Measurements from ENCODE around the gene B4GALT5. TPM values are rescaled to one million over a fixed set of nuclear protein-coding genes. Genes with fewer than 3 reads are reported as not detected.

The B4GALT5 gene
- polyA plus RNA-seq, 2 of the 4 experiments (the other 2 are of a cell fraction) = 84.0 to 88.7 TPM

GRCh38 chr20:49759266-49759950 lies 45.7 kb upstream of the B4GALT5 start:
- ChIA-PET POLR2A (no interaction called here), CTCF (interaction anchor here (1.0 to 1.3 kb wide), 4 partner anchors 10 to 21 kb away, joined by 3 to 4 read pairs (median 4); no protein-coding TSS in a partner anchor)
- Histone ChIP-seq H3K9me3 (no peaks in the 10 kb centered on the region), H3K27ac (peak overlapping the region; percentile 27 to 60; a peak in 4 of 6 replicates), H3K4me3 (no peak overlapping the region), H3K4me1 (0 out of 3 replicates have a peak, but pooled peaks cover 11% of the 10 kb centered on the region), H3K4me2 (no peak overlapping the region)
- no peak for ATAC-seq
- WGBS (ENCODE audit: missing lambda C conversion rate) = 73% methylated on average over 7 of the region's 7 CpGs
- no peak for FAIRE-seq
- TF ChIP-seq ESRRA (IDR thresholded peaks at IDR 0.05; ENCODE audit: borderline replicate concordance, low read length) (no peak), FOXS1 (CRISPR knock-in tag; IDR thresholded peaks at IDR 0.05) (no peak), GATA3 (IDR thresholded peaks at IDR 0.05; ENCODE audit: borderline replicate concordance) (no peak), JUN (IDR thresholded peaks at IDR 0.05) (no peak), BCL3 (IDR thresholded peaks at IDR 0.05) (no peak), CHD2 (IDR thresholded peaks at IDR 0.05; ENCODE audit: low read length, partially characterized antibody) (no peak), RAD21 (conservative IDR thresholded peaks at IDR 0.05 in 1 of 2, IDR thresholded peaks at IDR 0.05 in 1 of 2) (no peak), BHLHE40 (IDR thresholded peaks at IDR 0.05; ENCODE audit: low read depth, low read length) (no peak), KDM5A (IDR thresholded peaks at IDR 0.05) (no peak), PBX3 (IDR thresholded peaks at IDR 0.05) (no peak), TFCP2L1 (CRISPR knock-in tag; IDR thresholded peaks at IDR 0.05) (no peak), CBX2 (IDR thresholded peaks at IDR 0.05; ENCODE audit: borderline replicate concordance, low read depth) (no peak), ATOH8 (CRISPR knock-in tag; IDR thresholded peaks at IDR 0.05; ENCODE audit: low read depth) (no peak), SMC3 (IDR thresholded peaks at IDR 0.05) (no peak), HOXB13 (CRISPR knock-in tag; IDR thresholded peaks at IDR 0.05; ENCODE audit: low read depth) (no peak), MAFK (IDR thresholded peaks at IDR 0.05; ENCODE audit: partially characterized antibody) (no peak), TP53 (CRISPR knock-in tag; IDR thresholded peaks at IDR 0.05) (no peak), CEBPB (IDR thresholded peaks at IDR 0.05) (no peak), PHF8 (IDR thresholded peaks at IDR 0.05; ENCODE audit: borderline replicate concordance, low read depth) (no peak), FOSB (CRISPR knock-in tag; IDR thresholded peaks at IDR 0.05) (no peak)
- no peak for DNase-seq (ENCODE audit: low read depth in 1 of 2, low spot score in 1 of 2)

- H3K4me1 ChIP-seq = 0 out of 3 replicates have a peak, but pooled peaks cover 9% of the 10 kb centered on the region
- no peak for FAIRE-seq
- no peak overlapping the region for H3K4me2 ChIP-seq
- no peak for ATAC-seq
- WGBS (ENCODE audit: missing lambda C conversion rate) = 83% methylated on average over 6 of the region's 6 CpGs
- H3K9me3 ChIP-seq = no peaks in the 10 kb centered on the region
- ChIA-PET CTCF (interaction anchor here (0.7 to 1.3 kb wide), 5 partner anchors 11 to 21 kb away, joined by 3 to 4 read pairs (median 3); no protein-coding TSS in a partner anchor), POLR2A (no interaction called here)
- H3K4me3 ChIP-seq = no peak overlapping the region
- peak overlapping the region; percentile 27 to 60; a peak in 4 of 6 replicates for H3K27ac ChIP-seq
- no peak for DNase-seq (ENCODE audit: low read depth in 1 of 2, low spot score in 1 of 2)
- TF ChIP-seq ZC3H11A (IDR thresholded peaks at IDR 0.05) (no peak), KDM5A (IDR thresholded peaks at IDR 0.05) (no peak), USF2 (IDR thresholded peaks at IDR 0.05) (no peak), CBX2 (IDR thresholded peaks at IDR 0.05; ENCODE audit: borderline replicate concordance, low read depth) (no peak), RNF2 (IDR thresholded peaks at IDR 0.05; ENCODE audit: borderline replicate concordance, low read depth) (no peak), JUN (IDR thresholded peaks at IDR 0.05) (no peak), POLR2AphosphoS2 (conservative IDR thresholded peaks at IDR 0.05; ENCODE audit: low read length) (no peak), ZFP36 (IDR thresholded peaks at IDR 0.05; ENCODE audit: borderline replicate concordance, partially characterized antibody) (no peak), HDAC2 (IDR thresholded peaks at IDR 0.05) (no peak)
These were observed 45.1 kb upstream of the B4GALT5 start for GRCh38 chr20:49758781-49759180.

Measured in A549 (cell line).